Osteoblast (primary cell): ENCODE data around the gene THOP1. TPM values are rescaled to one million over a fixed set of nuclear protein-coding genes. Genes with fewer than 3 reads are reported as not detected.
"Not testable (repeated sequence)": the region's sequence is repeated elsewhere in the genome, so short reads cannot be mapped to it uniquely, and the experiment has no call there.

Experiments
- DNase-seq: peaks from one replicate; pipeline ENCODE4 v3.0.0; 2011; ENCODE audit warnings: low spot score, mixed read lengths; ENCODE audit not compliant: insufficient read length; ENCODE audit errors: missing footprints
- H2AFZ ChIP-seq: 2 replicates; pipeline ENCODE4 v1.6.0; 2011; ENCODE audit warnings: mild to moderate bottlenecking, low read length
- H3K27ac ChIP-seq: 2 replicates; pipeline ENCODE4 v1.5.1; 2011; ENCODE audit warnings: mild to moderate bottlenecking, low read depth, low read length, moderate library complexity
- H3K27me3 ChIP-seq: 2 replicates; pipeline ENCODE4 v1.6.0; 2012; ENCODE audit warnings: mild to moderate bottlenecking, control low read depth, inconsistent platforms, low read length, moderate library complexity; ENCODE audit not compliant: insufficient read depth
- H3K36me3 ChIP-seq: 2 replicates; pipeline ENCODE4 v1.5.1; 2011; ENCODE audit warnings: mild to moderate bottlenecking, low read length, control low read depth, moderate library complexity; ENCODE audit not compliant: insufficient read depth
- H3K4me1 ChIP-seq: 2 replicates; pipeline ENCODE4 v1.5.1; 2011; ENCODE audit warnings: mild to moderate bottlenecking, low read length, control low read depth, moderate library complexity; ENCODE audit not compliant: insufficient read depth
- H3K4me2 ChIP-seq: 2 replicates; pipeline ENCODE4 v1.6.0; 2011; ENCODE audit warnings: mild to moderate bottlenecking, low read length; ENCODE audit not compliant: insufficient read depth
- H3K4me3 ChIP-seq: fragments of 200-600 bp; sonication (generic); 3 replicates; pipeline ENCODE4 v1.5.1; 2012; ENCODE audit warnings: mild to moderate bottlenecking, low read length, inconsistent platforms; ENCODE audit not compliant: insufficient read depth
- H3K79me2 ChIP-seq: 2 replicates; pipeline ENCODE4 v1.6.0; 2012; ENCODE audit warnings: mild to moderate bottlenecking, low read length, control low read depth, inconsistent platforms; ENCODE audit not compliant: insufficient read depth
- H3K9me3 ChIP-seq: 2 replicates; pipeline ENCODE4 v1.5.1; 2011; ENCODE audit warnings: low read depth, low read length, control low read depth
- H4K20me1 ChIP-seq: 2 replicates; pipeline ENCODE4 v1.6.0; 2012; ENCODE audit warnings: mild to moderate bottlenecking, low read length, control low read depth; ENCODE audit not compliant: insufficient read depth
- total RNA-seq: library from RNA; depleted of rRNA; stranded (reverse); fragments of >200 nt; gene quantifications from 2 replicates; pipeline ENCODE4 v1.2.3, GENCODE V29; 2012
- TF ChIP-seq, protein P1 (sequence below): IDR thresholded peaks from 2 replicates; pipeline ENCODE4 v1.5.1; 2011; ENCODE audit warnings: mild to moderate bottlenecking, low read depth, low read length, moderate library complexity; ENCODE audit errors: extremely low read depth

Gene THOP1
- total RNA-seq, 1 donor = 45.6 TPM

DNA sequence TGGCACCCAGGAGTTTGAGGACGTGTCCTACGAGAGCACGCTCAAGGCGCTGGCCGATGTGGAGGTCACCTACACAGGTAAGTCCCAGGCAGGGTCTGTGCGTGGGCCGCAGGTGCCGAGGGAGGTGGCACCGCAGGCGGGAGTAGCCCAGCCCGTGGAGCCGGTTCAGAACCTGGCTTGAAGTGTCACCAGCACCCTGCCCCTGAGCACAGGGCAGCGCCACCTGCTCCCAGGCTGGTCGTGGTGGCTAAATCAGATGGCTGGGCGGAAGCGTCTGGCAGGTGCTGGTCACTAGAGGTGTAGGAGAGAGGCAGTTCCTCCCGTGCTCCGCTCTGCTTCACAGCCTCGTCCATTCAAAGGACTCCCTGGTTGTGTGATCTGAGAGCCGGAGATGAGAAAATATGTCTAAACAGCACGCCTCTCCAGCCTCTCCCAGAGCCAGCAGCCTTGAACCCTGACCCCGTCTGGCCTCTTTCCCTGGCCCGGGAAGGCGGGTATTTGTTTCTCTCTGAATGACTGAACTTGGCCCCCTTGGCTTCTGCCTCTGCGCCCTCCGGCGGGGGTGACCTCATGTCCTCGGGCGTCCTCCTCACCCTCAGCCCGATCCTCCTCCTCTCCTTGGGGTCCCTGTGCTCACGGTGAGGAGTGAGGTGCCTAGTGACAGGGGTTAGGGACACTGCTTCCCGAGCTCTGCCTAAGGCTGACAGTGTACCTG lies 5.4 kb downstream of the THOP1 start:
- Histone ChIP-seq H3K4me1 (peaks cover 5% of the 10 kb centered on the region), H3K27me3 (no peaks in the 10 kb centered on the region), H2AFZ (no peak overlapping the region), H3K4me2 (no peak overlapping the region), H3K9me3 (no peaks in the 10 kb centered on the region), H4K20me1 (no peaks in the 10 kb centered on the region), H3K27ac (no peak overlapping the region), H3K36me3 (peaks cover 25% of the 10 kb centered on the region), H3K4me3 (no peak overlapping the region), H3K79me2 (peaks cover 41% of the 10 kb centered on the region)
- TF ChIP-seq, protein P1, sequence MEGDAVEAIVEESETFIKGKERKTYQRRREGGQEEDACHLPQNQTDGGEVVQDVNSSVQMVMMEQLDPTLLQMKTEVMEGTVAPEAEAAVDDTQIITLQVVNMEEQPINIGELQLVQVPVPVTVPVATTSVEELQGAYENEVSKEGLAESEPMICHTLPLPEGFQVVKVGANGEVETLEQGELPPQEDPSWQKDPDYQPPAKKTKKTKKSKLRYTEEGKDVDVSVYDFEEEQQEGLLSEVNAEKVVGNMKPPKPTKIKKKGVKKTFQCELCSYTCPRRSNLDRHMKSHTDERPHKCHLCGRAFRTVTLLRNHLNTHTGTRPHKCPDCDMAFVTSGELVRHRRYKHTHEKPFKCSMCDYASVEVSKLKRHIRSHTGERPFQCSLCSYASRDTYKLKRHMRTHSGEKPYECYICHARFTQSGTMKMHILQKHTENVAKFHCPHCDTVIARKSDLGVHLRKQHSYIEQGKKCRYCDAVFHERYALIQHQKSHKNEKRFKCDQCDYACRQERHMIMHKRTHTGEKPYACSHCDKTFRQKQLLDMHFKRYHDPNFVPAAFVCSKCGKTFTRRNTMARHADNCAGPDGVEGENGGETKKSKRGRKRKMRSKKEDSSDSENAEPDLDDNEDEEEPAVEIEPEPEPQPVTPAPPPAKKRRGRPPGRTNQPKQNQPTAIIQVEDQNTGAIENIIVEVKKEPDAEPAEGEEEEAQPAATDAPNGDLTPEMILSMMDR = no peak
- DNase-seq = no peak

DNA sequence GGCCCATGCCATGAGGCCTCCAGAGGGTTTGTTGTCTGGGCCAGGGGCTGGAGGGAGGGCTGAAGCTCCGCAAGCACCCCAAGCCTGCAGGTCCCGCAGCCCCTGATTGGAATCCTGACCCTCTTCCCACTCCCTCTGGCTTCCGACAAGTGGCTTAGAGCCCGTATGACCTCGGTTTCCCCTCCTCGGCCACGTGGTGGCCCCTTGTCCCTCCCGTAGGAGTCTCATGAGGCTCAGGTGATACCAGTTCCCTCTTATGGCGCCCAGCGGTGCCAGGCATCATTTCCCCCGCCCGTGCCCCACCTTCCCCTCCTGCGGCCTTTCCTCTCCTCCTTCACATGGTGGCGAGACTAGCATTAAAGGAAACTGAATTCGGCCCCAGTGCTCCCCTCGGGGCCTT lies 6.1 kb downstream of the THOP1 start:
- TF ChIP-seq, protein P1 = no peak
- peaks cover under 1% of the 10 kb centered on the region for H3K4me1 ChIP-seq

DNA sequence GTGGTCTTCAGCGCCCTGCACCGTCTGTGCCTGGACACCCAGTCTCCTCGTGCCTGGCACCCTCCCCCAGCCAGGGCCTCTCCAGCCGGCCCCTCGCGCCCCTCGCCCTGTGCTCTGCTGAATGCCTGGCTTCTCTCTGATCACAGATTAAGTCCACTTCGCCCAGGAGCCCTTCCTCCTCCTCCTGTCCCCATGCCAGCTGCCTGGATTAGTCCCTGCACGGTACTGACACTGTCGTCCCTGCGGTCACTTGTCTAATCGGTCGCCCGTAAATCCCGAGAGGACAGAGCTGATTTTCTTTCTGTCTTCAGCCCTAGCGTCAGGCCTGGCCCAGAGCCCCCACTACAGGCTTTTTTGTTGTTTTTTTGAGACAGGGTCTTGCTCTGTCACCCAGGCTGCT lies 6.6 kb downstream of the THOP1 start:
- no peak overlapping the region for H3K4me3 ChIP-seq
- H3K36me3 ChIP-seq = peaks cover 27% of the 10 kb centered on the region
- no peak overlapping the region for H3K27ac ChIP-seq
- no peak overlapping the region for H3K4me2 ChIP-seq
- peaks cover 30% of the 10 kb centered on the region for H3K79me2 ChIP-seq
- H3K27me3 ChIP-seq = no peaks in the 10 kb centered on the region
- H3K9me3 ChIP-seq = no peaks in the 10 kb centered on the region
- no peaks in the 10 kb centered on the region for H3K4me1 ChIP-seq
- TF ChIP-seq, protein P1 = no peak
- DNase-seq = no peak
- H4K20me1 ChIP-seq = no peaks in the 10 kb centered on the region
- H2AFZ ChIP-seq = no peak overlapping the region

More for the DNA sequence above, 6.1 kb downstream of the THOP1 start:
- H4K20me1 ChIP-seq = no peaks in the 10 kb centered on the region
- H3K4me2 ChIP-seq = no peak overlapping the region
- no peak overlapping the region for H2AFZ ChIP-seq
- H3K36me3 ChIP-seq = peaks cover 27% of the 10 kb centered on the region
- no peaks in the 10 kb centered on the region for H3K9me3 ChIP-seq
- no peak overlapping the region for H3K27ac ChIP-seq
- H3K79me2 ChIP-seq = peaks cover 33% of the 10 kb centered on the region
- H3K27me3 ChIP-seq = no peaks in the 10 kb centered on the region
- no peak for DNase-seq
- no peak overlapping the region for H3K4me3 ChIP-seq

DNA sequence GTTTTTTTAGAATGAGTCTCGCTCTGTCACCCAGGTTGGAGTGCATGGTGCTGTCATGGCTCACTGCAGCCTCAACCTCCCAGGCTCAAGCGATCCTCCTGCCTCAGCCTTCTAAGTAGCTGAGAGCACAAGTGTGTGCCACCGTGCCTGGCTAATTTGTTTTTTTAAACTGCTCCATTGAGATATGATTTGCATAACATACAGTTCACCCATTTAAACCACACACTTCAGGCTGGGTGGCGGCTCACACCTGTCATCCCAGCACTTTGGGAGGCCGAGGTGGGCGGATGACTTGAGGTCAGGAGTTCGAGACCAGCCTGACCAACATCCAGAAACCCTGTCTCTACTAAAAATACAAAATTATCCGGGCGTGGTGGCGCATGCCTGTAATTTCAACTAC lies 7.4 kb downstream of the THOP1 start:
- Histone ChIP-seq H3K79me2 (peaks cover 22% of the 10 kb centered on the region), H3K36me3 (peaks cover 23% of the 10 kb centered on the region)
- H3K27ac ChIP-seq, H3K4me1 ChIP-seq, DNase-seq, H2AFZ ChIP-seq, H3K27me3 ChIP-seq, H3K4me3 ChIP-seq, H3K9me3 ChIP-seq, H3K4me2 ChIP-seq, H4K20me1 ChIP-seq: not testable (repeated sequence)
